Measurements from ENCODE around the gene LMNTD2.
A peak's percentile ranks its signal among the peaks of the same experiment; 100 is the strongest.

The LMNTD2 gene

DNA sequence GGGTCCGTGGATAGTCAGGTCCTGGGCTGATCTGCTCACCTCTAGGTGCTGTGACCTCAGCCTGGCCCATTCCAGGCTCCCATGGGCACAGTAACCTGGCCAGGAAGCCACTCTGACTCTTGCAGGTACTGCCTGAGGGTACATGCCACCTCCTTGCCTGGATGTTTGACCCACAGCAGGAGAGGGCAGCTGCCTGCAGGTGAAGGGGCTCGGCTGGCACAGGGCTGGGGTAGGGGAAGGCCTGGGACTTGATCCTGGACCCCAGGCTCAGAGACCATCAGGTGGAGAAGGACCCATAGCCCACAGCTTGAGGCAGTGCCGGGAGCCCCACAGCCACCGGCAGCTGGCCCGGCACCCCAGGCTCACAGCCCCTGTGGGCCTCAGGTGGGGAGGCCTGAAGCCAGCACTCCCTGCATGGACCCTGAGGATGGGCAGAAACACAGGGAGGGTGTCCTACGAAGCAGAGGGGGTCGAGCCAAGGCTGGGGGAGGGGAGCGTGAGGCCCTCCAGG, 20.5 kb downstream of the LMNTD2 start:
- peaks cover 0 to 20% of the 10 kb centered on the region in 2 experiments for H3K27me3 ChIP-seq (ENCODE audit: control insufficient read depth in 1 of 2, insufficient read depth in 1 of 2, low read length in 2 of 2)
- WGBS = 83% methylated on average over 8 of the region's 8 CpGs

DNA sequence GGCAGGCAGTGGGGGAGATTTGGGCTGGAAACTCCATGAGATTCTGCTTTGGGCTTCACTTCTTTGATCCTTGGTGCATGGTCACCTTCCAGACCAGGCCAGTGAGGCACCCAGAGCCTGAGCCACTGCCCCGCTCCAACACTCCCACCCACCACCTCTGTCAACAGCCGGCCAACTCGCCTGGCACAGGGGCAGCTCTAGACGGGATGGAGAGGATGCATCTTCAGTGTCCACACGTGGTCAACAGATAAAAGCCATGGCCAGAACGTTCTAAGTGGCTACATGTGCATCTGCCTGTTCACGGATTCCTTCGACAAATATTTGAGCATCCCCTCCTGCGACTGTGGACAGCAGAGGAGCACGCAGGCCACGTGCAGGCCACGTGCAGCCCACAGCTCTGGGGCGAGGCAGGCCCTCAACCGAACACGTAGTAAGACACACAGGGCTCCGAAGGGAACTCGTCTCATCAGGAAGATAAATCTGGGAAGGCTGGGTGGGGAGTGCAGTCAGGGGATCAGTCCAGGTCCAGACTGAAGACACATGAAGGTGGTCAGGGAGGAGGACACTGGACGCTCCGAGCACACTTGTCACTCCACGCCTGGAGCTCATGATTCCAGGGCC, 22.0 kb downstream of the LMNTD2 start:
- H4K91ac ChIP-seq (ENCODE audit: low read length) = peak overlapping the region; percentile 93
- no peak overlapping the region for H4K8ac ChIP-seq (ENCODE audit: low read length)
- peaks cover 31% of the 10 kb centered on the region for H3K4me1 ChIP-seq (ENCODE audit: control insufficient read depth, insufficient read depth, low read depth, low read length)
- no peak overlapping the region for H2BK120ac ChIP-seq (ENCODE audit: low read depth, low read length)
- H3K27me3 ChIP-seq (ENCODE audit: control insufficient read depth in 1 of 2, insufficient read depth in 1 of 2, low read length in 2 of 2) = peaks cover 0 to 17% of the 10 kb centered on the region in 2 experiments
- peaks cover 4% of the 10 kb centered on the region for H3K79me1 ChIP-seq (replicated peaks; ENCODE audit: low read length, poor library complexity, severe bottlenecking)
- peaks cover 4 to 5% of the 10 kb centered on the region in 2 experiments for H3K36me3 ChIP-seq (ENCODE audit: control insufficient read depth in 1 of 2, insufficient read depth in 2 of 2, low read depth in 1 of 2, low read length in 2 of 2)
- no peak overlapping the region for H3K4me3 ChIP-seq (ENCODE audit: insufficient read depth in 1 of 2, low read depth in 1 of 2, low read length in 2 of 2)
- no peak overlapping the region for H2BK12ac ChIP-seq (ENCODE audit: low read length in 2 of 2)
- H2BK5ac ChIP-seq (ENCODE audit: low read depth, low read length, poor library complexity, severe bottlenecking) = no peak overlapping the region
- no peaks in the 10 kb centered on the region for H3K9me3 ChIP-seq (ENCODE audit: control insufficient read depth, low read length)
- no peak overlapping the region for H3K4ac ChIP-seq (ENCODE audit: low read depth in 1 of 2, low read length in 2 of 2)
- no peak overlapping the region for H3K14ac ChIP-seq (ENCODE audit: low read length in 2 of 2)
- no peak overlapping the region for H3K27ac ChIP-seq (ENCODE audit: low read length, poor library complexity, severe bottlenecking)
- H3K18ac ChIP-seq (ENCODE audit: low read depth in 1 of 2, low read length in 2 of 2) = no peak overlapping the region
- no peak overlapping the region for H2AK5ac ChIP-seq (ENCODE audit: low read length, severe bottlenecking)
- no peak overlapping the region for H2BK15ac ChIP-seq (ENCODE audit: low read depth, poor library complexity, severe bottlenecking)
- WGBS = 93% methylated on average over 19 of the region's 20 CpGs
- no peak for DNase-seq
- no peak overlapping the region for H3K9ac ChIP-seq (ENCODE audit: low read length)
- H3K4me2 ChIP-seq (ENCODE audit: low read length, poor library complexity, severe bottlenecking) = no peak overlapping the region
- no peak overlapping the region for H3K23ac ChIP-seq (ENCODE audit: low read length in 2 of 2)
- no peak overlapping the region for H2AFZ ChIP-seq (ENCODE audit: low read depth, low read length)

More for the DNA sequence above, 20.5 kb downstream of the LMNTD2 start:
- no peak overlapping the region for H4K8ac ChIP-seq (ENCODE audit: low read length)
- H2BK12ac ChIP-seq (ENCODE audit: low read length in 2 of 2) = no peak overlapping the region
- H3K4me3 ChIP-seq (ENCODE audit: insufficient read depth in 1 of 2, low read depth in 1 of 2, low read length in 2 of 2) = no peak overlapping the region
- H3K9ac ChIP-seq (ENCODE audit: low read length) = no peak overlapping the region
- H3K36me3 ChIP-seq (ENCODE audit: control insufficient read depth in 1 of 2, insufficient read depth in 2 of 2, low read depth in 1 of 2, low read length in 2 of 2) = no peaks in the 10 kb centered on the region
- no peak overlapping the region for H3K23ac ChIP-seq (ENCODE audit: low read length in 2 of 2)
- no peak overlapping the region for H3K27ac ChIP-seq (ENCODE audit: low read length, poor library complexity, severe bottlenecking)
- no peak overlapping the region for H2BK120ac ChIP-seq (ENCODE audit: low read depth, low read length)
- no peaks in the 10 kb centered on the region for H3K79me1 ChIP-seq (replicated peaks; ENCODE audit: low read length, poor library complexity, severe bottlenecking)
- H3K9me3 ChIP-seq (ENCODE audit: control insufficient read depth, low read length) = no peaks in the 10 kb centered on the region
- DNase-seq = no peak
- H3K4ac ChIP-seq (ENCODE audit: low read depth in 1 of 2, low read length in 2 of 2) = no peak overlapping the region
- no peak overlapping the region for H3K4me2 ChIP-seq (ENCODE audit: low read length, poor library complexity, severe bottlenecking)
- no peak overlapping the region for H4K91ac ChIP-seq (ENCODE audit: low read length)
- H2BK15ac ChIP-seq (ENCODE audit: low read depth, poor library complexity, severe bottlenecking) = no peak overlapping the region
- peaks cover 20% of the 10 kb centered on the region for H3K4me1 ChIP-seq (ENCODE audit: control insufficient read depth, insufficient read depth, low read depth, low read length)
- no peak overlapping the region for H2AK5ac ChIP-seq (ENCODE audit: low read length, severe bottlenecking)
- H2BK5ac ChIP-seq (ENCODE audit: low read depth, low read length, poor library complexity, severe bottlenecking) = no peak overlapping the region
- no peak overlapping the region for H2AFZ ChIP-seq (ENCODE audit: low read depth, low read length)
- H3K14ac ChIP-seq (ENCODE audit: low read length in 2 of 2) = no peak overlapping the region
- H3K18ac ChIP-seq (ENCODE audit: low read depth in 1 of 2, low read length in 2 of 2) = no peak overlapping the region

DNA sequence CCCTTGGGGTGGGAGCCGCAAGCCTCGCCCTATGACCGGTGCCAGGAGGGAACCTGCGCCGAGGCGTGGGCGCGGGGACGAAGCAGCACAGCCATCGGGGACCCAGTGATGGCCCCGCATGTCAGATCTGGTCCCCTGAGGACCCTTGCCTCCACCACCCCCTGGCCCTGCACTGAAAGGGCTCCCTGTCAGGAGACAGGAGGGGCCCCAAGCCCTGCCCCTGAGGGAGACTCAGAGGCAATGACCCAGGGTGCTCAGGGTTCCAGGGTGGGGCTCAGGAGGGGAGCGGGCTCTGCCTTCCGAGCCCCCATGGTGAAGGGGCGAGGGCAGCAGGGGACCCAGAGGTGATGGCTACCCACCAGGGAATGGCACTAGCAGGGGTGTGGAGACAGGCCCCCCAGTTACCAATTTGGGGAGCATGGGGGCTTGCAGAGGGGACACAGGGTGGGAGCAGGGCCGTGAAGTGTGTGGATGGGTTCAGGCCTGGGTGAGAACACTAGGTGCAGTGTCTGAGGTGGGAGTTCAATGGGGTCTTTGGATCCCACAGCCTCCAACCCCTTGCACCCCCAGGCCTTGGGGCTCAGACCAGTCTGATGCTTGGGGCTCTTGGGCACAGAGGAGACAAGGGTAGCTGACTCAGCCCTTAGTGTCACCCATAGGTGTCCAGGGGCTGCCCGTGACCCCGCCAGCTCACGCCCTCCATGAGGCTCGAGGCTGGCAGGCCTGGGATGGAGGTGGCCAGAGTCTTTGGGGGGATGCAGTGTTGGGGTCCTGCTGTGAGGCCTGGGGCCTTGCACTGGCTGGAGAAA, 22.7 kb downstream of the LMNTD2 start:
- peak overlapping the region in 1 of 2 experiments; percentile 0 for H3K23ac ChIP-seq (ENCODE audit: low read length in 2 of 2)
- peak overlapping the region; percentile 41 to 60 for H3K18ac ChIP-seq (ENCODE audit: low read depth in 1 of 2, low read length in 2 of 2)
- H4K91ac ChIP-seq (ENCODE audit: low read length) = peak overlapping the region; percentile 93
- H3K27ac ChIP-seq (ENCODE audit: low read length, poor library complexity, severe bottlenecking) = no peak overlapping the region
- H3K9me3 ChIP-seq (ENCODE audit: control insufficient read depth, low read length) = no peaks in the 10 kb centered on the region
- peaks cover 8 to 12% of the 10 kb centered on the region in 2 experiments for H3K36me3 ChIP-seq (ENCODE audit: control insufficient read depth in 1 of 2, insufficient read depth in 2 of 2, low read depth in 1 of 2, low read length in 2 of 2)
- peak overlapping the region; percentile 57 for H3K9ac ChIP-seq (ENCODE audit: low read length)
- peak overlapping the region; percentile 26 to 63 for H2BK12ac ChIP-seq (ENCODE audit: low read length in 2 of 2)
- H2AK5ac ChIP-seq (ENCODE audit: low read length, severe bottlenecking) = no peak overlapping the region
- H3K14ac ChIP-seq (ENCODE audit: low read length in 2 of 2) = no peak overlapping the region
- H3K27me3 ChIP-seq (ENCODE audit: control insufficient read depth in 1 of 2, insufficient read depth in 1 of 2, low read length in 2 of 2) = peaks cover 0 to 17% of the 10 kb centered on the region in 2 experiments
- H3K4ac ChIP-seq (ENCODE audit: low read depth in 1 of 2, low read length in 2 of 2) = peak overlapping the region; percentile 73 to 75
- no peak for DNase-seq
- H3K4me1 ChIP-seq (ENCODE audit: control insufficient read depth, insufficient read depth, low read depth, low read length) = peaks cover 32% of the 10 kb centered on the region
- H3K4me3 ChIP-seq (ENCODE audit: insufficient read depth in 1 of 2, low read depth in 1 of 2, low read length in 2 of 2) = peak overlapping the region in 1 of 2 experiments; percentile 77
- H2AFZ ChIP-seq (ENCODE audit: low read depth, low read length) = no peak overlapping the region
- 62% methylated on average over 18 of the region's 19 CpGs for WGBS
- H3K79me1 ChIP-seq (replicated peaks; ENCODE audit: low read length, poor library complexity, severe bottlenecking) = peaks cover 4% of the 10 kb centered on the region
- H4K8ac ChIP-seq (ENCODE audit: low read length) = peak overlapping the region; percentile 90
- peak overlapping the region; percentile 23 for H3K4me2 ChIP-seq (ENCODE audit: low read length, poor library complexity, severe bottlenecking)
- H2BK5ac ChIP-seq (ENCODE audit: low read depth, low read length, poor library complexity, severe bottlenecking) = no peak overlapping the region
- peak overlapping the region; percentile 91 for H2BK15ac ChIP-seq (ENCODE audit: low read depth, poor library complexity, severe bottlenecking)
- H2BK120ac ChIP-seq (ENCODE audit: low read depth, low read length) = peak overlapping the region; percentile 78
